Activated CD4-positive, alpha-beta memory T cell treated with anti-CD3 and anti-CD28 coated beads for 36 hours (primary cell): Measurements from ENCODE around the gene ZNF407. TPM values are rescaled to one million over a fixed set of nuclear protein-coding genes. Genes with fewer than 3 reads are reported as not detected.
A peak's percentile ranks its signal among the peaks of the same experiment; 100 is the strongest.

Experiments used
- CTCF ChIA-PET: fragments of 350-600 bp; sonication (Branson Sonifier 250); formaldehyde crosslinking; loops from one replicate; lab custom pipeline; 2021; ENCODE audit warnings: antibody characterized with exemption, inconsistent platforms; lab: Charles Lee
- POLR2A ChIA-PET: fragments of 350-600 bp; sonication (Branson Sonifier 250); formaldehyde crosslinking; loops from one replicate; lab custom pipeline; 2021; ENCODE audit warnings: antibody characterized with exemption; lab: Charles Lee
- DNase-seq: peaks from one replicate; pipeline ENCODE4 v3.0.0-alpha.2; 2020
- H3K27ac Mint-ChIP-seq: one replicate; pipeline ENCODE4 v1.8.0; 2021; ENCODE audit warnings: mixed read lengths
- H3K27me3 Mint-ChIP-seq: one replicate; pipeline ENCODE4 v1.8.0; 2021; ENCODE audit warnings: mixed read lengths
- H3K36me3 Mint-ChIP-seq: one replicate; pipeline ENCODE4 v1.8.0; 2021; ENCODE audit warnings: mixed read lengths
- H3K4me1 Mint-ChIP-seq: one replicate; pipeline ENCODE4 v1.8.0; 2021; ENCODE audit warnings: low read depth, mixed read lengths
- H3K4me3 Mint-ChIP-seq: one replicate; pipeline ENCODE4 v1.8.0; 2021; ENCODE audit warnings: mild to moderate bottlenecking, mixed read lengths
- H3K9me3 Mint-ChIP-seq: one replicate; pipeline ENCODE4 v1.8.0; 2021; ENCODE audit warnings: mixed read lengths
- intact Hi-C: fragments of 100-400 bp; cut with micrococcal nuclease; formaldehyde crosslinking; loops from one replicate; pipeline ENCODE4 v1.15.1; 2023
- total RNA-seq, 2 experiments: library from RNA; stranded (reverse); gene quantifications; one replicate each; pipeline ENCODE4 v1.2.3, GENCODE V29; 2021

Gene ZNF407
- total RNA-seq, 2 experiments from 2014 or later, result 10.0 to 10.5 TPM

DNA sequence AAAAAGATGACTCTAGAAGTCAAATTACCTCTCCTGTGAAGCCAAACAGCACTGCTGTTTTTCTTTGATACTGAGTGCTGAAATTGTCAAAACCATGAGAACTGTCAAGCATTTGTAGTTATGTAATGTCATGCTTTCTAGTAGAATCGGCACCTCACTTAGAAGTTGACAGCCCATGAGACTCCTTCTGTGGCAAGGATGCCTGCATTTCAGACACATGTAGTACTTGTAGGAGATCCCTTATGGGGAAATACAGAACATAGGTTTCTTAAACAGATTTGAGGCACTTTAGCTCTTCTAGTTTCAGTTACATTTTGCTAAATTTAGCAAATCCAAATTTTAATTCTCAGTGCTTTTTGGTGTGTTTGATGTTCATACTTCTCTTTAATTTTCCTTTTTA is 15.7 kb downstream of the ZNF407 start:
- Mint-ChIP-seq H3K9me3 (no peaks in the 10 kb centered on the region), H3K27ac (no peak overlapping the region), H3K27me3 (no peaks in the 10 kb centered on the region), H3K4me1 (peaks cover 35% of the 10 kb centered on the region), H3K36me3 (no peaks in the 10 kb centered on the region), H3K4me3 (no peak overlapping the region)
- ChIA-PET POLR2A (no interaction called here), CTCF (no interaction called here)
- intact Hi-C loops, result no loop called here
- DNase-seq, result no peak

GRCh38 chr18:74616494-74616893 is 18.8 kb downstream of the ZNF407 start:
- ChIA-PET CTCF (no interaction called here), POLR2A (no interaction called here)
- Mint-ChIP-seq H3K4me1 (peaks cover 15% of the 10 kb centered on the region), H3K27me3 (no peaks in the 10 kb centered on the region), H3K36me3 (no peaks in the 10 kb centered on the region), H3K4me3 (no peak overlapping the region), H3K9me3 (no peaks in the 10 kb centered on the region), H3K27ac (no peak overlapping the region)
- intact Hi-C loops, result no loop called here
- no peak for DNase-seq

DNA sequence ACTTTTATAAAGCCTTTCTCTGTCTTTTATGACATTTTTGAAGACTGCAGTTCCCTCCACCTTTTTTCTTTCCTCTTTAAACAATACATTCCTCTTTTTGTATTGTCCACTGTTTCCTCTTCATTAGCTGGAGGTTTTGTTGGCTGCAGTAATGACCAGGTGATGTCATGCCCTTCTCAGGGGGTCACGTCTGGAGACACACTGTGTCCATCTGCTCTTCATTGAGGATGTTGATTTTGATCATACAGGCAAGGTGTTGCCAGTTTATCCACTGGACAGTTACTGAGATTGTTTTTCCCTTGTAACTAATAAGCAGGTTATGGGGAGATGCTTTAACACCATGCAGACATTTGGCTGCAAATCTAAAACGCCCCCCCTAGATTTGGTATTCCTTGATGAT is 19.8 kb downstream of the ZNF407 start:
- no peaks in the 10 kb centered on the region for H3K27me3 Mint-ChIP-seq
- H3K9me3 Mint-ChIP-seq, result no peaks in the 10 kb centered on the region
- intact Hi-C loops, result no loop called here
- no peak for DNase-seq
- H3K27ac Mint-ChIP-seq, result no peak overlapping the region
- no peaks in the 10 kb centered on the region for H3K36me3 Mint-ChIP-seq
- H3K4me3 Mint-ChIP-seq, result no peak overlapping the region
- POLR2A ChIA-PET, result no interaction called here
- H3K4me1 Mint-ChIP-seq, result peaks cover 11% of the 10 kb centered on the region
- CTCF ChIA-PET, result no interaction called here

- H3K36me3 Mint-ChIP-seq, result no peaks in the 10 kb centered on the region
- intact Hi-C loops, result no loop called here
- no peak for DNase-seq
Measured at GRCh38 chr18:74622072-74622471, 24.4 kb downstream of the ZNF407 start.

DNA sequence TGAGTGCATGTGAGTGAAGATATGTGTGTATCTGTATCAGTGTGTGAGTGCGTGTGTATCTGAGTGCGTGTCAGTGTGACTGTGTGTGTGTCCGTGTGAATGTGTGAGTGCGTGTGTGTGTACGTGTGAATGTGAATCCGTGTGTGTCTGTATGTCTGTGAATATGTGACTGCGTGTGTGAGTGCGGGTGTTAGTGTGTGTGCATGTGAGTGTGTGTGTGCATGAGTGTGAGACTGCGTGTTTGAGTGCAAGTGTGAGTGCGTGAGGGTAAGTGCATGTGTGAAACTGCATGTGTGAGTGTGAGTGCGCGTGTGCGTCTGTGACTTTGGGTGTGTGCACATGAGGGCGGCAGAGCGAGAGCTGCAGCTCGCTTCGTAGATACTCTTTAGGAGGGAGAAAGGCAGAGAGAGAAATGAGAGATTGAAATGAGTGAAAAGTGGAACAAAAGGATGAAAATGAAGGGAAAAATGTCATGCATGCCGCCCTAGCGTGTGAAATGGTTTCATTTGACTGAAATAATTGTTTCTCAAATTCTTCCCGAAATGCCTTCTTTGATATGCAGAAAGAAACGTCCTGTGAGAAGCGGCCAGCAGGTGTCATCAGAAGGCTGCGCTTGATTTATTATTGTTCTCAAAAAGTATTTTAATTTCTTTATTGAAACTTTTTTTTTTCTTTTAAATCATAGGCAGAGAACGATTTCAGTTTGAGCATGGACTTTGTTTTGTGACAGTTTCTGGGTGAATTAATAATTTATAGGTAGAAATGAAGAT is 25.6 kb downstream of the ZNF407 start:
- no peaks in the 10 kb centered on the region for H3K36me3 Mint-ChIP-seq
- H3K4me1 Mint-ChIP-seq, result no peaks in the 10 kb centered on the region
- POLR2A ChIA-PET, result no interaction called here
- H3K9me3 Mint-ChIP-seq, result no peaks in the 10 kb centered on the region
- H3K27me3 Mint-ChIP-seq, result no peaks in the 10 kb centered on the region
- no peak overlapping the region for H3K4me3 Mint-ChIP-seq
- DNase-seq, result peak; percentile 39
- CTCF ChIA-PET, result interaction anchor here (0.7 kb wide), 3 partner anchors 10 to 147 kb away, joined by 3 read pairs; no protein-coding TSS in a partner anchor
- intact Hi-C loops, result no loop called here
- no peak overlapping the region for H3K27ac Mint-ChIP-seq

More at GRCh38 chr18:74622072-74622471, 24.4 kb downstream of the ZNF407 start:
- Mint-ChIP-seq H3K27me3 (no peaks in the 10 kb centered on the region), H3K9me3 (no peaks in the 10 kb centered on the region), H3K27ac (no peak overlapping the region), H3K4me1 (no peaks in the 10 kb centered on the region), H3K4me3 (no peak overlapping the region)
- ChIA-PET CTCF (interaction anchor here (0.7 to 1.3 kb wide), 3 partner anchors 24 to 857 kb away, joined by 3 to 4 read pairs (median 4); partner anchors contain the start of gene ZNF407), POLR2A (no interaction called here)

DNA sequence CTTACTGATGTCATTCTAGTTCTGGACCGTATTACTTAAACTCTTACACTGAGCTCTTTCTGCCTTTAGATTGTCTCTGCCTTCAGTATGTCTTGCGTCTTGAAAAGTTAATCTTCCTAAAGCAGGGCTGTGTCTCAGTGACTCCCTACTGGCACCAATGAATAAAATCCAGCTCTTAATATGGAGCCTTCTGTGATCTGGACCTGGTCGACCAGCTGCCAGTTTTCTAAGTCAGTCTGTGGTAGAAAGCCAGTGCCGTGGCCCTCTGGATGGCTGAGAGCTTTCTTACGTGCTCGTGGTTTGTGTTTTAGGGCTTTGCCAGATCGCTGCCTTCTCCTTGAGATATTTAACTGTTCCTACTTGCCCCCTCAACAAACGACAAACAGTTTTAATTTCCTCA is 26.8 kb downstream of the ZNF407 start:
- H3K27me3 Mint-ChIP-seq, result no peaks in the 10 kb centered on the region
- intact Hi-C loops, result no loop called here
- H3K9me3 Mint-ChIP-seq, result no peaks in the 10 kb centered on the region
- H3K27ac Mint-ChIP-seq, result no peak overlapping the region
- CTCF ChIA-PET, result no interaction called here
- no peak for DNase-seq
- H3K36me3 Mint-ChIP-seq, result no peaks in the 10 kb centered on the region
- POLR2A ChIA-PET, result no interaction called here
- no peaks in the 10 kb centered on the region for H3K4me1 Mint-ChIP-seq
- no peak overlapping the region for H3K4me3 Mint-ChIP-seq

GRCh38 chr18:74625157-74625556 is 27.5 kb downstream of the ZNF407 start:
- Mint-ChIP-seq H3K9me3 (no peaks in the 10 kb centered on the region), H3K27ac (no peak overlapping the region), H3K36me3 (no peaks in the 10 kb centered on the region), H3K27me3 (no peaks in the 10 kb centered on the region), H3K4me3 (no peak overlapping the region), H3K4me1 (no peaks in the 10 kb centered on the region)
- ChIA-PET POLR2A (no interaction called here), CTCF (no interaction called here)
- intact Hi-C loops, result no loop called here
- no peak for DNase-seq

- no peak for DNase-seq
- no peaks in the 10 kb centered on the region for H3K27me3 Mint-ChIP-seq
- intact Hi-C loops, result no loop called here
- H3K27ac Mint-ChIP-seq, result no peak overlapping the region
- CTCF ChIA-PET, result no interaction called here
- POLR2A ChIA-PET, result no interaction called here
- H3K4me3 Mint-ChIP-seq, result no peak overlapping the region
- H3K9me3 Mint-ChIP-seq, result no peaks in the 10 kb centered on the region
- peaks cover 11% of the 10 kb centered on the region for H3K4me1 Mint-ChIP-seq
- no peaks in the 10 kb centered on the region for H3K36me3 Mint-ChIP-seq
Measured at GRCh38 chr18:74626049-74626874, 28.6 kb downstream of the ZNF407 start.

DNA sequence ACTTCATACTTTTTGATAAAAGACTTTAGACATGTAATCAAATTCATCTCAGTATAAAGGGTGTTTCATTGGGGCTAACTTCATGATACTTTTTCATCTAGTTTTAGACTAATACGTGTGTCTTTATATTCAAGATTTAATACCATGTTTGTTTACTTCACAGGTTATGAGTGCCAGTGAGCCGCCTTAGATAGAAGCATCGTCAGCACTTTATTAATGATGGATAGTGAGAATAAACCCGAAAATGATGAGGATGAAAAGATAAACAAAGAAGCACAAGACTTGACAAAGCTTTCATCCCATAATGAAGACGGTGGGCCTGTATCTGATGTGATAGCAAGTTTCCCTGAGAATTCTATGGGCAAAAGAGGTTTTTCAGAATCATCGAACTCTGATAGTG is 33.1 kb downstream of the ZNF407 start:
- ChIA-PET POLR2A (no interaction called here), CTCF (no interaction called here)
- no peak for DNase-seq
- Mint-ChIP-seq H3K4me3 (no peak overlapping the region), H3K4me1 (peaks cover 46% of the 10 kb centered on the region), H3K27me3 (no peaks in the 10 kb centered on the region), H3K36me3 (peaks cover 25% of the 10 kb centered on the region), H3K27ac (peak overlapping the region; percentile 83), H3K9me3 (no peaks in the 10 kb centered on the region)
- intact Hi-C loops, result loop anchor here (1.0 to 2.0 kb wide), 2 partner anchors 33 to 440 kb away; no protein-coding TSS in a partner anchor

DNA sequence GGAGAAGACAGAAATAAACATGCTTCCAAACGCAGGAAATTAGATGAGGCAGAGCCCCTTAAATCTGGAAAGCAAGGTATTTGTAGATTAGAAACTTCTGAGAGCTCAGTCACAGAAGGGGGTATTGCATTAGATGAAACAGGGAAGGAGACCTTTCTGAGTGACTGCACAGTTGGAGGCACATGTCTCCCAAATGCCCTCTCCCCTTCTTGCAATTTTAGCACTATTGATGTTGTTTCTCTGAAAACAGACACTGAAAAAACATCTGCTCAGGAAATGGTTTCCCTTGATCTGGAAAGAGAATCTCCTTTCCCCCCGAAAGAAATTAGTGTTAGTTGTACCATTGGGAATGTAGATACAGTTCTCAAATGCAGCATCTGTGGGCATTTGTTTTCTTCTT is 33.5 kb downstream of the ZNF407 start:
- ChIA-PET POLR2A (no interaction called here), CTCF (no interaction called here)
- Mint-ChIP-seq H3K4me3 (peak overlapping the region; percentile 40), H3K27ac (peak overlapping the region; percentile 83), H3K9me3 (no peaks in the 10 kb centered on the region), H3K36me3 (peaks cover 25% of the 10 kb centered on the region), H3K27me3 (no peaks in the 10 kb centered on the region), H3K4me1 (peaks cover 46% of the 10 kb centered on the region)
- intact Hi-C loops, result loop anchor here (1.0 to 2.0 kb wide), 2 partner anchors 33 to 440 kb away; no protein-coding TSS in a partner anchor
- no peak for DNase-seq

DNA sequence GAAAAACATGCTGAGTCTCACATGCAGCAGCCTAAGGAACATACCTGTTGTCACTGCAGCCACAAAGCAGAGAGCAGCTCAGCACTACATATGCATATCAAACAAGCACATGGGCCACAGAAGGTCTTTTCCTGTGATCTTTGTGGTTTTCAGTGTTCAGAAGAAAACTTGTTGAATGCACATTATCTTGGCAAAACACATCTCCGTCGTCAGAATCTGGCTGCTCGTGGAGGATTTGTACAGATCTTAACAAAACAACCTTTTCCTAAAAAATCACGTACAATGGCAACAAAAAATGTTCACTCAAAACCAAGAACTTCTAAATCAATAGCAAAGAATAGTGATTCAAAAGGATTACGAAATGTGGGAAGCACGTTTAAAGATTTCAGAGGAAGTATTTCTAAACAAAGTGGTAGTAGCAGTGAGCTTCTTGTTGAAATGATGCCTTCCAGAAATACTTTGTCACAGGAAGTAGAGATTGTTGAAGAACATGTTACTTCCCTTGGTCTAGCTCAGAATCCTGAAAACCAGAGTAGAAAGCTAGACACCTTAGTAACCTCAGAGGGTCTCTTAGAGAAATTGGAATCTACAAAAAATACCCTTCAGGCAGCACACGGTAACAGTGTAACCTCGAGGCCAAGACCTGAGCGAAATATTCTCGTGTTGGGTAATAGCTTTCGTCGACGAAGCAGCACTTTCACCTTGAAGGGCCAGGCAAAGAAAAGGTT is 34.1 kb downstream of the ZNF407 start:
- no peak for DNase-seq
- peak overlapping the region; percentile 40 for H3K4me3 Mint-ChIP-seq
- no peaks in the 10 kb centered on the region for H3K27me3 Mint-ChIP-seq
- H3K4me1 Mint-ChIP-seq, result peaks cover 46% of the 10 kb centered on the region
- H3K36me3 Mint-ChIP-seq, result peaks cover 25% of the 10 kb centered on the region
- intact Hi-C loops, result loop anchor here (1.0 to 2.0 kb wide), 2 partner anchors 33 to 439 kb away; no protein-coding TSS in a partner anchor
- ChIA-PET POLR2A (no interaction called here), CTCF (interaction anchor here (1.4 kb wide), 1 partner anchor 21 kb away, joined by 4 read pairs; no protein-coding TSS in a partner anchor)
- H3K9me3 Mint-ChIP-seq, result no peaks in the 10 kb centered on the region
- peak overlapping the region; percentile 83 for H3K27ac Mint-ChIP-seq

DNA sequence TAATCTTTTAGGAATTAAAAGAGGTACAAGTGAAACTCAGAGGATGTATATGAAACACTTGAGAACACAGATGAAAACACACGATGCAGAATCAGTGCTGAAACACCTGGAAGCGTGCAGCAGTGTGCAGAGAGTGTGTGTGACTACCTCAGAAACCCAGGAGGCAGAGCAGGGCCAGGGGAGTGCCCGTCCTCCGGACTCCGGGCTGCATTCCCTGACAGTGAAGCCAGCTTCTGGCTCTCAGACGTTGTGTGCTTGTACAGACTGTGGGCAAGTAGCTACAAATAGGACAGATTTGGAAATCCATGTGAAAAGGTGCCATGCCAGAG is 34.6 kb downstream of the ZNF407 start:
- no peaks in the 10 kb centered on the region for H3K9me3 Mint-ChIP-seq
- H3K4me3 Mint-ChIP-seq, result peak overlapping the region; percentile 40

More for the DNA sequence above, 34.6 kb downstream of the ZNF407 start:
- ChIA-PET CTCF (interaction anchor here (1.4 kb wide), 1 partner anchor 21 kb away, joined by 4 read pairs; no protein-coding TSS in a partner anchor), POLR2A (interaction anchor here (0.5 kb wide), 1 partner anchor 33 kb away, joined by 4 read pairs; no protein-coding TSS in a partner anchor)
- H3K4me1 Mint-ChIP-seq, result peaks cover 46% of the 10 kb centered on the region
- H3K36me3 Mint-ChIP-seq, result peaks cover 25% of the 10 kb centered on the region
- intact Hi-C loops, result no loop called here
- H3K27me3 Mint-ChIP-seq, result no peaks in the 10 kb centered on the region
- H3K27ac Mint-ChIP-seq, result peak overlapping the region; percentile 83
- no peak for DNase-seq
